Metanephros (tissue), 1 donor: ENCODE results near the gene PZP. TPM values are rescaled to one million over a fixed set of nuclear protein-coding genes. Genes with fewer than 3 reads are reported as not detected.

Experiments used
- total RNA-seq: library from RNA; depleted of rRNA; stranded (reverse); fragments of >200 nt; gene quantifications from one replicate; pipeline ENCODE4 v1.2.3, GENCODE V29; 2014

The PZP gene
- total RNA-seq: 1.6 TPM

DNA sequence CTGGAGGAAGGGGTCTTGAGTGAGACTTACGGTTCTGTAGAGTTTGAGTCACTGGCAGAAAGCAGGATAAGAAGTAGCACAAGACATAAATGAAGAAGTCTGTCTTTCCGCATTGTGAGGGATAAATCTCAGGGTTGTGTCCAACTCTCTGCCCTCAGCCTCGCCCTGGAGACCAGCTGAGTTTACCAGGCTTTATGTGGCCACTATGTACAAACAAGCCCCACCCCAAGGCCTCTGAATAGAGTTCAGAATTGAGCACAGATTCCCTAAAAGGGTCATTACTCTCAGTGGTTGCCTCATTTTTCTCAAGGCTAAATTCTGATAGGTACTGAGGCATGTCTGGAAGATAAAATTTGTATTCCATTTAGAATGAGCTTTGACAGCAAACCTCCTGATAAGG lies at the start of gene PZP:
Gene PZP (minus strand): TSS at position 167 of the 400 bp plus-strand sequence. CDS start 54 bp downstream, at position 113.

DNA sequence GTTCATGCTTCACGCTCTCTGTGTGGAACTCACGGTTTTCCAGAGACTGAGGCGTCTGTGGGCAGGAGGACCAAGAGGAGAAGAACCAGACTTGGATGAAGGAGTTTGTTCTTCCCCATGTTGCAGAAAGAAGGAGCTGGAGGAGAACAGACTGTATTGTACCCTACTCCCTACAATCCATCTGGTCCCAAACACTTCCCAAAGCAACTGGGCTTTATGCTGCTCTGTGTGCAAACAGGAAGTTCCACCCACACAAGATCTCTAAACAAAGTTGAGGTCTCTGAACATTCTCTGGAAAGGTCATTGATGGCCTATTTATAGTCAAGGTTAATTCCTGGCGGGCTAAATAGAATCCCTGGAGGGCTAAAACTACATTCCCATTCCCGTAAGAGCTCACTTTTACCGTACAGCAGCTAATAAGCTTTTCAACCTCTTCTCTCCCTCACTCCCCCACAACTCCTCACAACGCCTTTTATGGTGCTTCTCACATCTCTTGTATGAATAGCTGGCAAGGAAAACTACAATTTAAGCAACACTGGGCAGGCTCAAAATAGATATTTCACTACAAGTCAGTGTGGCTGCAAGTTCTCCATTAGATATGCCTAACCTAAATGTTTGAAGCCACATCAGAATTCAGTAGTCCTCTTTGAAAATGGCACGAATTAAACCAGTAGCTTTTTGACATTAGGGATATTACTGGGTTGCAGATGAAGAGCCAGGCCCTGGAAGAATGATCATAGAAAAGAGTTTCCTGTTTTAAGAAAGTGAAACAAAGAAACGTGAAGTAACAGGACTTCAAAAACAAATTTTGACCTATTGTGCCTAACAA lies 92.2 kb downstream of the PZP start, which contains the start of gene A2M:
Gene A2M (minus strand): TSS at position 189 of the 829 bp plus-strand sequence. CDS start 70 bp downstream, at position 119.

Other genes with a start within 250 kb of the PZP start
- 3.9 TPM for gene KLRG1, start 218.8 kb downstream of the PZP start, total RNA-seq
- gene A2M, start 92.5 kb downstream of the PZP start, total RNA-seq: 306 TPM